HG03196 (cell line): ENCODE results near the gene CASP8.

Source experiments
- ATAC-seq: cut with Tn5 transposase; IDR thresholded peaks from one replicate; pipeline ENCODE4 v1.9.1; 2021; ENCODE audit not compliant: unreplicated experiment

Gene CASP8

GRCh38 chr2:201242571-201243277 lies 17.6 kb upstream of the CASP8 start:
- ATAC-seq: no peak

- ATAC-seq: no peak
Measured at GRCh38 chr2:201244829-201245228, 15.5 kb upstream of the CASP8 start.

- no peak for ATAC-seq
Measured at GRCh38 chr2:201246280-201246679, 14.1 kb upstream of the CASP8 start.

DNA sequence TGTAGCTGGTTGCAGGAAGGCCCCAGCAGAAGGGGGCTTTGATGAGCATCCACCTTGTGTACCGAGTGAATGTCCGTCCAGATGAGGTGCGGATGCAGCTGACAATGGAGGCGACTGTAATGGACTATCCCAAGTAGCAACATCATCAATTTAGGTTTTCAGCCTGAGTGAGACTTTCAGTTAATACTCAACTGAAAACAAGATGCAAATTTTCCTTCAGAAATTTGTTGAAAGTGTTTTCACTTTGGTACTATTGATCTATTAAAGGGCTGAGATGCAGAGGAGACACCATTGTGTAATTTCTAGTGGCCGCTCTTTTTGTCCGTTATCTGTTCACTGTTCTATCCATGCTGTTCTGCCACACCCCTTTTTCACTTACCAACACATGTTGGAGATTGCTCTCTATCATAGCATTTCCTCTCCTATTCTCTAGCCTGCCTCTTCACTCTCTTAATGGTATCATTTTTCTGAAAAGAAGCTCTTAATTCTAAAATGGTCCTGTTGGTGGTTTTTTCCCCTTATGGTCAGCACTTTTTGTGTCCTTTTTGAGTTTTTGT lies 12.0 kb upstream of the CASP8 start:
- ATAC-seq: no peak

DNA sequence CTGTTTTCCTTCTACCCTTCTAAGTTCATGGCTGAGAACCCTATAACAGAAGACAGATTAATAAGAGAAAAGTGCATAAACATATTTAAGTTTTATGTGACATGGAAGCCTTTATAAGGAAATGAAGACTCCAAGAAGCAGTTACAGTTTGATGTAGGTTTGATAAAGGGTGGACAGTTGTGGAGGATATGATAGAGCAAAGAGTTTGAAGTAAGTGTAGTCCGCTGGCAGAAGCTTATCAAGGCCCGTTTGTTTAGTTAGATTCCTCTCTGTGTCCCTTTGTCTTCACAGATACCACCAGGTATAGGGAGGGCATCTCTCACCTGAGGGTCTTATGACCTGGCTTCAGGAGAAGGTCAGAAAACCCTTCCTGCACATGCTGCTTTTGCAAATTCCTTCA lies 10.4 kb upstream of the CASP8 start:
- ATAC-seq: no peak

- ATAC-seq: no peak
Measured at GRCh38 chr2:201250741-201251140, 9.6 kb upstream of the CASP8 start.

DNA sequence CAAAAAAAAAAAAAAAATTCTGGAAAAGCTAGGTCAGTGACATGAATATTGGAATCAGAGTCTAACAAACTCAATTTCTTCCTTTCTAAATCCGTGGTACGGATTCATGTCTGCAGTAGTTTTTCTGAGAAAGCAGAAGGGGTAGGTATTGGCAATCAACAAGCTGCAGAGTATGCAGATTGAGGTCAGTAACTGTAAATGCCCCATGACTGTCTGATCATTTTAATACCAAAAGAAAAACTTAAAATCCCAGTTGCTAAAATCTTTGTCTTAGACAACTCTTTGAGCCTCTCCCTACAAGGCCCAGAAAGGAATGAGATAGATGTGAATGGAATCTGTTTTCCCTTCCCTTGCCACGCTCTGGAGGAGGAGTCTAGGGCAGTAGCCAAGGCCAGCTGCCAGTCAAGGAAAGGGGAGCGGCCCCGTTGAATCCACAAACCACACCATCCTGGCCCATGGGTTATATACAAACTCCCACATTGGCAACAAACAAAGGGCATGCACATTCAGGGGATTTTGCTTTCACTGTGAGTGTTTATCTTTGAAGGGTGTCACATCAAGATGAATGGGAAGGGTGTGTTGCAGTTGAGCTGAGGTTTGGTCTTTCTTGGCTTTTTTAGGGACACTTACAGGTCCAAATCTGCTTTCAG lies 6.1 kb upstream of the CASP8 start:
- no peak for ATAC-seq

DNA sequence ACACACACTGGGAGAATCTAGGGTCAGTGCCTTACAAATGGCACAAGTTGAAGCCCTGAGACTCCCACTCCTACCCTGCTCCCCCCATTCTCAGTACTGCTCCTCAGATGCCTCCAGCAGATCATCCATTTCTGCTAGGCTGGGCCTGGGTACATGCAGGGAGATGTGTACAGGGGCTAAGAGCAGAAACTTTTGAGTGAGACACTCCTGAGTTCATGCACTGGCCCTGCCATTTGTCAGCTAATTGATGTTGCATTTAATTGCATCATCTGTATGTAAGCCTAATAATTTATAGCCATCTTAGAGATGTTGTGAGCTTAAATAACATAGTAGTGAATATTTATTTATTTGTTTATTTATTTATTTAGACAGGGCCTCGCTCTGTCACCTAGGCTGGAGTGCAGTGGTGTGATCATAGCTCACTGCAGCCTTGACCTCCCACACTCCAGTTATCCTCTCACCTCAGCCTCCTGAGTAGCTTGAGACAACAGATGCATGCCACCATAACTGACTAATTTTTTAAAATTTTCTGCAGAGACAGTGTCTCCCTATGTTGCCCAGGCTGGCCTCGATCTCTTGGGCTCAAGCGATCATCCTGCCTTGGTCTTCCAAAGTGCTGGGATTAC lies 4.8 kb upstream of the CASP8 start:
- no peak for ATAC-seq

DNA sequence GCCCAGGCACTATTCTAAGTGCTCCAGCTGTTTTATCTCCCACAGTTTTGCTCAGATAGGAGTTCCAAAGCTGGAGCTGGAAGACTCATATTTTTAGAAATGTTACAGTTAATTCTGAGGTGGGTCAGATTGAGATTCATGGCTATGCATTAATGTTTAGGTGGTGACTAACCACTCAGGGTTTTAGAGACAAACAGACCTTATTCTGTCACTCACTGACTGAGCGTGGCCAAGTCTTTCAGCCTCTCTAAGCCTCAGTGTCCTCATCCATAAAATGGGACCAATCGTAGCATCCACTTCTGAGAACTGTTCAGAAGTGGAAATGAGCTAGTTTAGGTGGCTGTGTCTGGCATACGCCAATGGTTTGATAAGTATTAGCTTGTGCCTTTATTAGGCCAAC lies 4.3 kb upstream of the CASP8 start:
- ATAC-seq: no peak

GRCh38 chr2:201257381-201257955 lies 2.9 kb upstream of the CASP8 start:
- ATAC-seq: peak; percentile 50

- peak; percentile 72 for ATAC-seq
Measured at GRCh38 chr2:201257956-201258665, 2.2 kb upstream of the CASP8 start.

GRCh38 chr2:201258666-201259615 lies 1.4 kb upstream of the CASP8 start:
- no peak for ATAC-seq

- no peak for ATAC-seq
Measured at GRCh38 chr2:201261471-201261870, 1.1 kb downstream of the CASP8 start.

GRCh38 chr2:201261906-201262305 lies 1.6 kb downstream of the CASP8 start:
- no peak for ATAC-seq

- no peak for ATAC-seq
Measured at GRCh38 chr2:201262718-201263117, 2.4 kb downstream of the CASP8 start.

DNA sequence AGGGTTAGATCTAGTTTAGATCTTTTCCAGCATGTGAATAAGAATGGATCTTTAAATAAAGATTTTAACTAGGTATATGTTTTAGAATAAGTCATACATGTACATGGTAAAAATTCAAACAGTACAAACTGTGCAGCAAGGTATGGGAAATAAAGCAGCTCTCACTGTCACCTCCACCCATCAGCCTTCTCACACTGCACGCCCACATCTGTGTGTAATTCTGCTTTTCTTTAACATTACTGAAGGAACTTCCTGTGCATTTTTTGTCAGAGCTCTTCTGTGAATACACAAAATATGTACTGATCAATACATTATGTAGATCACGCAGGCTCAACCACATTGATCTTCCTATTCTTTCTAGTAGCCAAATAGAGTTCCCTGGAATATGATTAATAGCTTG lies 3.4 kb downstream of the CASP8 start:
- no peak for ATAC-seq

GRCh38 chr2:201264472-201265173 lies 4.3 kb downstream of the CASP8 start:
- no peak for ATAC-seq

- no peak for ATAC-seq
Measured at GRCh38 chr2:201266629-201267028, 6.3 kb downstream of the CASP8 start.

DNA sequence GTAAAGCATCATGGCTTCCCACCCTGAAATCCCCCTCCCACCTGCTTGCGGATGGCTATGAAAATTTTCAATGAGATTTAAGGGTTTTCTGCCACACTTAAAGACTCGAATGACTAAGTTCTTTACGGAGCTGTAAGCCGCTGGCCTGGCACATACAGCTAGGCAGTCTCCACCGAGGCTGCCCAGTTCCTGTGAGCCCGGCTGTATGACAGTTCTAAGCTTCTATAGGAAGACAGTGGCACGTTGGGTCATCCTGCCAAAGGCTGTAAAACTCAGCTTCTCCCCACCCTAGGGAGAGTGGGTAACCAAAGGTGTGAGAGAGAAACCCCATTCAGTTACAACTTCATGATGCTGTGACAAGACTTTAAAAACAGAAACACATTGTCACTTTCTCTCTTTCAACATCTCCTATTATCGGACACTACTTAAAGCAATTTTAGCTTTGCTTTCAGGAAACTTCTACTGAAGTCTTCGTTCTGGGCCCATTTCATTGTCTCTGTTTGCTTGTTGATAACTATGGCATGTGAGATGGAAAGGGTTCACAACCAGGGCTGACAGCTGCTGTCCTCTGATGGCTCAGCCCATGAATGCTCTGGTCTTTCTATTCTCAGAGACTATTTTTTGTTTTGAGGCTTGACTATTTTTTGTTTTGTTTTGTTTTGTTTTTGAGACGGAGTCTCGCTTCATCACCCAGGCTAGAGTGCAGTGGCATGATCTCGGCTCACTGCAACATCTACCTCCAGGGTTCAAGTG lies 7.1 kb downstream of the CASP8 start:
- ATAC-seq: no peak
